ENCODE data around the gene CDH20. TPM values are rescaled to one million over a fixed set of nuclear protein-coding genes. Genes with fewer than 3 reads are reported as not detected.

CDH20 gene
- polyA plus RNA-seq, 1 donor (not counting 4 experiments of a cell fraction or from before 2014, with no cell fraction given) = not detected

DNA sequence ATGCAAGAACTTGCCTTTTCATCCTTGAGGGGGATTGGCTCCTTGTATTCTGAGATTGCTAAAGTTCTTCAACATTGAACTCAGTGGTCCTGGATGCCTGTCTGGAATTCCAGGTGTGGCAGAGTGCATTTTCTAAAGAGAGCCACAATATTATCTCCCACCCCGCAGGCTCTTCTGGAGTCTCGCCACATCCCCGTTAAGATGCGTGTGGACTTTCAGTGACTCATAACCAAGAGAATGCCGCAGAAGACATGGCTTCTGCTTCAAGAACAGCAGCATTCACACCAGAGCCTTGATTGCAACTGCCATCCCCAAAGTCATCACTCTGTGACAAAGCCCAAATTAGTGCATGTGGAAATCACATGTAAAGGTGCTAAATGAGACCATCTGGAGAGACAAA lies 142.7 kb downstream of the CDH20 start:
- no peak overlapping the region for H3K27ac ChIP-seq (ENCODE audit: control insufficient read depth, insufficient read depth, low read length)
- dilution Hi-C loops (cut with MboI; ENCODE audit: extremely low pct_ligation_motif_present, low sequenced_read_pairs) = no loop called here
- H3K4me1 ChIP-seq (ENCODE audit: control insufficient read depth, extremely low read depth, insufficient read depth, low read length) = no peaks in the 10 kb centered on the region
- TF ChIP-seq EZH2 (IDR thresholded peaks at IDR 0.05; ENCODE audit: low read length) = no peak
- TF ChIP-seq, protein P1, sequence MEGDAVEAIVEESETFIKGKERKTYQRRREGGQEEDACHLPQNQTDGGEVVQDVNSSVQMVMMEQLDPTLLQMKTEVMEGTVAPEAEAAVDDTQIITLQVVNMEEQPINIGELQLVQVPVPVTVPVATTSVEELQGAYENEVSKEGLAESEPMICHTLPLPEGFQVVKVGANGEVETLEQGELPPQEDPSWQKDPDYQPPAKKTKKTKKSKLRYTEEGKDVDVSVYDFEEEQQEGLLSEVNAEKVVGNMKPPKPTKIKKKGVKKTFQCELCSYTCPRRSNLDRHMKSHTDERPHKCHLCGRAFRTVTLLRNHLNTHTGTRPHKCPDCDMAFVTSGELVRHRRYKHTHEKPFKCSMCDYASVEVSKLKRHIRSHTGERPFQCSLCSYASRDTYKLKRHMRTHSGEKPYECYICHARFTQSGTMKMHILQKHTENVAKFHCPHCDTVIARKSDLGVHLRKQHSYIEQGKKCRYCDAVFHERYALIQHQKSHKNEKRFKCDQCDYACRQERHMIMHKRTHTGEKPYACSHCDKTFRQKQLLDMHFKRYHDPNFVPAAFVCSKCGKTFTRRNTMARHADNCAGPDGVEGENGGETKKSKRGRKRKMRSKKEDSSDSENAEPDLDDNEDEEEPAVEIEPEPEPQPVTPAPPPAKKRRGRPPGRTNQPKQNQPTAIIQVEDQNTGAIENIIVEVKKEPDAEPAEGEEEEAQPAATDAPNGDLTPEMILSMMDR (optimal IDR thresholded peaks at IDR 0.05 in 1 of 3, IDR thresholded peaks at IDR 0.05 in 1 of 3, conservative IDR thresholded peaks at IDR 0.05 in 1 of 3; ENCODE audit: extremely low read depth in 1 of 3, insufficient read depth in 2 of 3, low read length in 3 of 3) = no peak
- H2AFZ ChIP-seq (ENCODE audit: control insufficient read depth, low read length) = no peak overlapping the region
- no peak overlapping the region for H3K4me3 ChIP-seq (ENCODE audit: control insufficient read depth in 2 of 3, extremely low read depth in 1 of 3, insufficient read depth in 2 of 3, low read depth in 1 of 3, low read length in 3 of 3)
- no peaks in the 10 kb centered on the region for H3K9me1 ChIP-seq (ENCODE audit: control insufficient read depth, extremely low read depth, insufficient read depth, low read length)
- no peak overlapping the region for H3K9ac ChIP-seq (ENCODE audit: control insufficient read depth, extremely low read depth, insufficient read depth, low read length)
- H4K20me1 ChIP-seq (ENCODE audit: control insufficient read depth, extremely low read depth, insufficient read depth, low read length) = no peaks in the 10 kb centered on the region
- H3K79me2 ChIP-seq (ENCODE audit: control insufficient read depth, insufficient read depth, low read length) = no peaks in the 10 kb centered on the region
- peaks cover 21% of the 10 kb centered on the region for H3K27me3 ChIP-seq (ENCODE audit: control insufficient read depth, extremely low read depth, insufficient read depth, low read length)
- H3K36me3 ChIP-seq (ENCODE audit: control insufficient read depth in 2 of 2, extremely low read depth in 1 of 2, insufficient read depth in 2 of 2, low read length in 2 of 2) = no peaks in the 10 kb centered on the region
- no peak for DNase-seq (ENCODE audit: low read depth, low spot score)
- H3K9me3 ChIP-seq (ENCODE audit: control insufficient read depth, low read depth, low read length) = no peaks in the 10 kb centered on the region
- H3K4me2 ChIP-seq (ENCODE audit: control insufficient read depth, extremely low read depth, insufficient read depth, low read depth, low read length) = no peak overlapping the region
- no peak for FAIRE-seq

DNA sequence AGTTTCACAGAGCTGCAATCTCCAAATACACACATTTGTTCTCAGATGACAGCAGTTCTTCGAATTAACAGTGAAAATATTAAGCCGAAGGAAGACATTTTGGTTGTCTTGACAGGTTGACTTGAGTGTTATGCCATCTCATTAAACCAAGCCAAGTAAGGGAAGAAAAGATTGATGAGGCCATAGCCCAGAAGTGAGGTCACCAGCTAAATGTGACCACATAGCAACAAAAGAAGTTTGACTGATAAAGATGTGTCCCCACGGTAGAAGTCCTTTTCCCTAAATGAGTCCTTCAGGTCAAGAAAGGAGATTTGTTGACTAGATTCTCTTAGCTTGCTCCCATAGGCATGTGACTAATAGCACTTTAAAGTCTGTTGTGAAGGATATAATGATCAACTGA lies 156.1 kb downstream of the CDH20 start:
- H3K9me1 ChIP-seq (ENCODE audit: control insufficient read depth, extremely low read depth, insufficient read depth, low read length) = no peaks in the 10 kb centered on the region
- H4K20me1 ChIP-seq (ENCODE audit: control insufficient read depth, extremely low read depth, insufficient read depth, low read length) = no peaks in the 10 kb centered on the region
- no peaks in the 10 kb centered on the region for H3K79me2 ChIP-seq (ENCODE audit: control insufficient read depth, insufficient read depth, low read length)
- no peaks in the 10 kb centered on the region for H3K4me1 ChIP-seq (ENCODE audit: control insufficient read depth, extremely low read depth, insufficient read depth, low read length)
- no peak overlapping the region for H3K4me3 ChIP-seq (ENCODE audit: control insufficient read depth in 2 of 3, extremely low read depth in 1 of 3, insufficient read depth in 2 of 3, low read depth in 1 of 3, low read length in 3 of 3)
- FAIRE-seq (no peak), DNase-seq (ENCODE audit: low read depth, low spot score) (no peak)
- H3K9me3 ChIP-seq (ENCODE audit: control insufficient read depth, low read depth, low read length) = no peaks in the 10 kb centered on the region
- dilution Hi-C loops (cut with MboI; ENCODE audit: extremely low pct_ligation_motif_present, low sequenced_read_pairs) = no loop called here
- no peak overlapping the region for H3K27ac ChIP-seq (ENCODE audit: control insufficient read depth, insufficient read depth, low read length)
- H3K4me2 ChIP-seq (ENCODE audit: control insufficient read depth, extremely low read depth, insufficient read depth, low read depth, low read length) = no peak overlapping the region
- TF ChIP-seq EZH2 (IDR thresholded peaks at IDR 0.05; ENCODE audit: low read length) = no peak
- TF ChIP-seq, protein P1 (optimal IDR thresholded peaks at IDR 0.05 in 1 of 3, IDR thresholded peaks at IDR 0.05 in 1 of 3, conservative IDR thresholded peaks at IDR 0.05 in 1 of 3; ENCODE audit: extremely low read depth in 1 of 3, insufficient read depth in 2 of 3, low read length in 3 of 3) = no peak
- H3K27me3 ChIP-seq (ENCODE audit: control insufficient read depth, extremely low read depth, insufficient read depth, low read length) = no peaks in the 10 kb centered on the region
- H3K9ac ChIP-seq (ENCODE audit: control insufficient read depth, extremely low read depth, insufficient read depth, low read length) = no peak overlapping the region
- no peak overlapping the region for H2AFZ ChIP-seq (ENCODE audit: control insufficient read depth, low read length)
- H3K36me3 ChIP-seq (ENCODE audit: control insufficient read depth in 2 of 2, extremely low read depth in 1 of 2, insufficient read depth in 2 of 2, low read length in 2 of 2) = no peaks in the 10 kb centered on the region
